Measurements from ENCODE around the gene MTA1. TPM values are rescaled to one million over a fixed set of nuclear protein-coding genes. Genes with fewer than 3 reads are reported as not detected.

MTA1 gene
- total RNA-seq, 1 donor from 2014 or later, result 192 TPM

- peak overlapping the region; percentile 60 for H3K4me3 ChIP-seq
- H3K27me3 ChIP-seq (ENCODE audit: low read depth), result no peaks in the 10 kb centered on the region
- intact Hi-C loops (cut with micrococcal nuclease), result no loop called here
- peak; percentile 90 for DNase-seq
- TF ChIP-seq CTCF (IDR thresholded peaks at IDR 0.05; ENCODE audit: borderline replicate concordance), result peak; percentile 100
- peaks cover 97% of the 10 kb centered on the region for H3K4me1 ChIP-seq
- H3K36me3 ChIP-seq, result peaks cover 18% of the 10 kb centered on the region
- H3K9me3 ChIP-seq (replicated peaks), result no peaks in the 10 kb centered on the region
- H3K27ac ChIP-seq (replicated peaks), result peak overlapping the region; percentile 100
These were observed 61.5 kb downstream of the MTA1 start for GRCh38 chr14:105480807-105481801.

- intact Hi-C loops (cut with micrococcal nuclease), result no loop called here
- peak; percentile 93 for DNase-seq
- peaks cover 97% of the 10 kb centered on the region for H3K4me1 ChIP-seq
These were observed 62.3 kb downstream of the MTA1 start for GRCh38 chr14:105481886-105482457.

GRCh38 chr14:105482486-105483110 is 63.0 kb downstream of the MTA1 start:
- Histone ChIP-seq H3K36me3 (peaks cover 18% of the 10 kb centered on the region), H3K27ac (replicated peaks) (peak overlapping the region; percentile 100), H3K9me3 (replicated peaks) (no peaks in the 10 kb centered on the region), H3K27me3 (ENCODE audit: low read depth) (no peaks in the 10 kb centered on the region), H3K4me3 (peak overlapping the region; percentile 60), H3K4me1 (peaks cover 99% of the 10 kb centered on the region)
- DNase-seq, result no peak
- no peak for TF ChIP-seq CTCF (IDR thresholded peaks at IDR 0.05; ENCODE audit: borderline replicate concordance)
- intact Hi-C loops (cut with micrococcal nuclease), result no loop called here

More at GRCh38 chr14:105481886-105482457, 62.3 kb downstream of the MTA1 start:
- H3K9me3 ChIP-seq (replicated peaks), result no peaks in the 10 kb centered on the region
- H3K4me3 ChIP-seq, result peak overlapping the region; percentile 60
- peak; percentile 26 for TF ChIP-seq CTCF (IDR thresholded peaks at IDR 0.05; ENCODE audit: borderline replicate concordance)
- H3K27me3 ChIP-seq (ENCODE audit: low read depth), result no peaks in the 10 kb centered on the region
- peak overlapping the region; percentile 100 for H3K27ac ChIP-seq (replicated peaks)
- peaks cover 18% of the 10 kb centered on the region for H3K36me3 ChIP-seq

GRCh38 chr14:105483300-105484068 is 63.9 kb downstream of the MTA1 start:
- intact Hi-C loops (cut with micrococcal nuclease), result no loop called here
- peaks cover 100% of the 10 kb centered on the region for H3K4me1 ChIP-seq
- H3K9me3 ChIP-seq (replicated peaks), result no peaks in the 10 kb centered on the region
- no peak for TF ChIP-seq CTCF (IDR thresholded peaks at IDR 0.05; ENCODE audit: borderline replicate concordance)
- peaks cover 12% of the 10 kb centered on the region for H3K36me3 ChIP-seq
- H3K27me3 ChIP-seq (ENCODE audit: low read depth), result no peaks in the 10 kb centered on the region
- peak overlapping the region; percentile 100 for H3K27ac ChIP-seq (replicated peaks)
- DNase-seq, result peak; percentile 38
- no peak overlapping the region for H3K4me3 ChIP-seq

Measured in left ventricle myocardium inferior (tissue), 1 donor.